Keratinocyte (primary cell): ENCODE measurements around the gene MAGEA9. TPM values are rescaled to one million over a fixed set of nuclear protein-coding genes. Genes with fewer than 3 reads are reported as not detected.
"Not testable (repeated sequence)": the region's sequence is repeated elsewhere in the genome, so short reads cannot be mapped to it uniquely, and the experiment has no call there.

Source experiments
- DNase-seq: peaks from one replicate; pipeline ENCODE4 v3.0.0-alpha.2; 2011; ENCODE audit warnings: low read depth, missing footprints, low spot score
- FAIRE-seq: peaks from 2 replicates; lab custom pipeline; 2011; peaks lifted over from hg19 to GRCh38; lab: Jason Lieb, UNC
- H2AFZ ChIP-seq: 2 replicates; pipeline ENCODE4 v1.6.0; 2012; ENCODE audit warnings: low read length, control low read depth, inconsistent platforms; ENCODE audit not compliant: control insufficient read depth
- H3K27ac ChIP-seq: 2 replicates; pipeline ENCODE4 v1.5.1; 2011; ENCODE audit warnings: low read length; ENCODE audit not compliant: control insufficient read depth, insufficient read depth
- H3K27me3 ChIP-seq: 3 replicates; pipeline ENCODE4 v1.6.0; 2011; ENCODE audit warnings: low read length; ENCODE audit not compliant: control insufficient read depth, insufficient read depth; ENCODE audit errors: extremely low read depth
- H3K36me3 ChIP-seq, 2 experiments: 2 replicates in 1 of 2; 3 replicates in 1 of 2; pipeline ENCODE4 v1.5.1; 2011; ENCODE audit warnings: low read length in 2 of 2, mild to moderate bottlenecking in 1 of 2; ENCODE audit not compliant: control insufficient read depth in 2 of 2, insufficient read depth in 2 of 2; ENCODE audit errors: extremely low read depth in 1 of 2
- H3K4me1 ChIP-seq: 3 replicates; pipeline ENCODE4 v1.5.1; 2011; ENCODE audit warnings: low read length; ENCODE audit not compliant: control insufficient read depth, insufficient read depth; ENCODE audit errors: extremely low read depth
- H3K4me2 ChIP-seq: 3 replicates; pipeline ENCODE4 v1.6.0; 2011; ENCODE audit warnings: low read depth, low read length; ENCODE audit not compliant: control insufficient read depth, insufficient read depth; ENCODE audit errors: extremely low read depth
- H3K4me3 ChIP-seq, 3 experiments: fragments of 200-600 bp in 1 of 3; sonication (generic) in 1 of 3; 2 replicates in 2 of 3; 3 replicates in 1 of 3; pipeline ENCODE4 v1.5.1; 2011 to 2016; ENCODE audit warnings: low read length in 3 of 3, mild to moderate bottlenecking in 3 of 3, control low read depth in 2 of 3, inconsistent platforms in 1 of 3, low read depth in 1 of 3, mixed read lengths in 1 of 3, mixed run types in 1 of 3, moderate library complexity in 1 of 3; ENCODE audit not compliant: control insufficient read depth in 2 of 3, insufficient read depth in 2 of 3; ENCODE audit errors: extremely low read depth in 1 of 3
- H3K79me2 ChIP-seq: 2 replicates; pipeline ENCODE4 v1.6.0; 2012; ENCODE audit warnings: low read length; ENCODE audit not compliant: control insufficient read depth, insufficient read depth
- H3K9ac ChIP-seq: 3 replicates; pipeline ENCODE4 v1.6.0; 2011; ENCODE audit warnings: low read length; ENCODE audit not compliant: control insufficient read depth, insufficient read depth; ENCODE audit errors: extremely low read depth
- H3K9me1 ChIP-seq: 3 replicates; pipeline ENCODE4 v1.6.0; 2011; ENCODE audit warnings: low read length; ENCODE audit not compliant: control insufficient read depth, insufficient read depth; ENCODE audit errors: extremely low read depth
- H3K9me3 ChIP-seq: 2 replicates; pipeline ENCODE4 v1.5.1; 2012; ENCODE audit warnings: low read depth, low read length; ENCODE audit not compliant: control insufficient read depth
- H4K20me1 ChIP-seq: 3 replicates; pipeline ENCODE4 v1.6.0; 2011; ENCODE audit warnings: low read length; ENCODE audit not compliant: control insufficient read depth, insufficient read depth; ENCODE audit errors: extremely low read depth
- dilution Hi-C: fragments of 300-500 bp; cut with MboI; formaldehyde crosslinking; loops from one replicate; pipeline ENCODE4 v1.7.0; 2020; ENCODE audit warnings: low sequenced_read_pairs; ENCODE audit not compliant: extremely low pct_ligation_motif_present
- polyA minus RNA-seq, 3 experiments: library from RNA; depleted of rRNA, polyadenylated mRNA; stranded (reverse); fragments of >200 nt; gene quantifications; 1 replicate in 1 of 3; 2 replicates in 1 of 3; 3 replicates in 1 of 3; pipeline ENCODE4 v1.2.3, GENCODE V29; 2011
- polyA plus RNA-seq, 5 experiments: library from polyadenylated mRNA; depleted of rRNA in 3 of 5; stranded (reverse) in 3 of 5; stranded (forward) in 1 of 5; unstranded in 1 of 5; fragments of >200 nt; gene quantifications; 1 replicate in 1 of 5; 2 replicates in 3 of 5; 3 replicates in 1 of 5; pipeline versions ENCODE4 v1.2.1 to v1.2.3, GENCODE V29; 2011 to 2012; ENCODE audit warnings: missing spikeins in 2 of 5, low read depth in 1 of 5, low replicate concordance in 1 of 5

MAGEA9 gene, protein sequence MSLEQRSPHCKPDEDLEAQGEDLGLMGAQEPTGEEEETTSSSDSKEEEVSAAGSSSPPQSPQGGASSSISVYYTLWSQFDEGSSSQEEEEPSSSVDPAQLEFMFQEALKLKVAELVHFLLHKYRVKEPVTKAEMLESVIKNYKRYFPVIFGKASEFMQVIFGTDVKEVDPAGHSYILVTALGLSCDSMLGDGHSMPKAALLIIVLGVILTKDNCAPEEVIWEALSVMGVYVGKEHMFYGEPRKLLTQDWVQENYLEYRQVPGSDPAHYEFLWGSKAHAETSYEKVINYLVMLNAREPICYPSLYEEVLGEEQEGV
- polyA plus RNA-seq: not detected in 3 replicates
- not detected for polyA plus RNA-seq (2011; ENCODE audit: low read depth)
- polyA plus RNA-seq (2011; cell fraction: cytosol; rRNA removed): not detected in 2 replicates
- polyA plus RNA-seq (2011; cell fraction: nucleus; rRNA removed): not detected in 2 replicates
- not detected in 2 replicates for polyA plus RNA-seq (2012; ENCODE audit: low replicate concordance)
- polyA minus RNA-seq: not detected in 3 replicates
- polyA minus RNA-seq (2011; cell fraction: cytosol; rRNA and poly(A)+ RNA removed): not detected
- polyA minus RNA-seq (2011; cell fraction: nucleus; rRNA and poly(A)+ RNA removed): not detected in 2 replicates

DNA sequence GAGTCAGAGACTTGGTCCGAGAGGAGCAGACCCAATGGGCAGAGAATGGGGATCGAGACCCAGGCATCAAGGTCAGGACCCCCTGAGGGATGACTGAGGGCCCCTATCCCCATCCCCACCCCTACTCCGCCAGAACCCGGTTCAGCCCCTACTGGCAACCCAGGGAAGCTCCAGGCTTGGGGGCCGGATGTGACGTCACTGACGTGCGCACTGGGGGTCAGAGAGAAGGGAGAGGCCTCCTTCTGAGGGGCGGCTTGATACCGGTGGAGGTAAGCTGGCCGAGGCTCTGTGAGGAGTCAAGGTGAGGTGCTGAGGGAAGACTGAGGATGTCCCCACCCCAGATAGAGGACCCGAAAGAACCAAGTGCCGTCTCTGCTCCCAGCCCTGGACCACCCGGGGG lies at the start of gene MAGEA9:
TSS of gene MAGEA9 (plus strand) at position 204 of the 400 bp plus-strand sequence. CDS start 4,281 bp downstream, outside the sequence.
- H3K27ac ChIP-seq, H3K9me1 ChIP-seq, H3K4me2 ChIP-seq, H3K79me2 ChIP-seq, DNase-seq, H4K20me1 ChIP-seq, H3K27me3 ChIP-seq, H3K9me3 ChIP-seq, dilution Hi-C loops, H2AFZ ChIP-seq, H3K36me3 ChIP-seq, FAIRE-seq, H3K4me1 ChIP-seq, H3K9ac ChIP-seq, H3K4me3 ChIP-seq: not testable (repeated sequence)

DNA sequence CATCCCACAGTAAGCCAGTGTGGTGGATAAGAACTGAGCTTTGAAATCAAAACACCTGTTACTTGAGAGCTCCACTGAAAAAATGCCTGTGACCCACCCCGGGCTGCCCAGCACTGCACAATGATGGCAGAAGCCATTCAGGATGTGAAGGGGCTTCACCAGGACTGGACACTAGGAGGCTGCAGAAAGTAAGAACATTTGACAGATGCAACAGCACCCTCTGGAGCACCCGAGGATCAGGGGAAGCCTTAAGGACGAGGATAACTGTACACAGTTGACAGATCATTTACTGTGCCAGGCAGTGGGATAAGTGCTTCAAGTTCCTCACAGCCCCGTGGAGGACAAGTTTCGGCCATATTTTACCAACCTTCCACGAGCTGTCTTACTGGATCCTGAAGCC lies 39.5 kb upstream of the MAGEA9 start:
- H3K9me1 ChIP-seq, FAIRE-seq, DNase-seq, H3K4me2 ChIP-seq, dilution Hi-C loops, H3K9me3 ChIP-seq, H3K27me3 ChIP-seq, H4K20me1 ChIP-seq, H3K27ac ChIP-seq, H3K79me2 ChIP-seq, H3K9ac ChIP-seq, H3K4me1 ChIP-seq, H2AFZ ChIP-seq, H3K36me3 ChIP-seq, H3K4me3 ChIP-seq: not testable (repeated sequence)

- H3K9me3 ChIP-seq, H3K27ac ChIP-seq, H3K36me3 ChIP-seq, H4K20me1 ChIP-seq, H3K4me2 ChIP-seq, H2AFZ ChIP-seq, H3K4me3 ChIP-seq, DNase-seq, H3K79me2 ChIP-seq, H3K4me1 ChIP-seq, H3K9ac ChIP-seq, H3K27me3 ChIP-seq, H3K9me1 ChIP-seq, dilution Hi-C loops: not testable (repeated sequence)
- FAIRE-seq: peak; percentile 83
These were observed 35.2 kb upstream of the MAGEA9 start for GRCh38 chrX:149746390-149747007.
